Measurements from ENCODE around the gene KCNE4.

- TF ChIP-seq CTCF (IDR thresholded peaks at IDR 0.05; ENCODE audit: low read depth, low read length, missing input control) (no peak), YY1 (IDR thresholded peaks at IDR 0.05) (no peak)
Measured at GRCh38 chr2:223050188-223050587, 1.8 kb upstream of the KCNE4 start.

Data from liver (tissue), 2 donors.